Breast epithelium (tissue), 4 donors: Measurements from ENCODE around the gene PRKCE. TPM values are rescaled to one million over a fixed set of nuclear protein-coding genes. Genes with fewer than 3 reads are reported as not detected.

ENCODE experiments used
- DNase-seq, 2 donors: peaks; one replicate each; pipeline ENCODE4 v3.0.0-alpha.2; 2019; ENCODE audit warnings: low spot score in 2 of 2
- H3K27ac ChIP-seq, 2 donors: fragments of 200-600 bp; sonication (generic) in 1 of 2; one replicate each; pipeline ENCODE4 v1.5.1; 2016 to 2019; ENCODE audit warnings: mild to moderate bottlenecking in 1 of 2
- H3K27me3 ChIP-seq, 2 donors: fragments of 200-600 bp; sonication (generic) in 1 of 2; one replicate each; pipeline versions ENCODE4 v1.5.1 to v1.6.0; 2017 to 2019; ENCODE audit warnings: control low read depth in 1 of 2, mild to moderate bottlenecking in 1 of 2
- H3K36me3 ChIP-seq: fragments of 200-600 bp; one replicate; pipeline ENCODE4 v1.5.1; 2019
- H3K4me1 ChIP-seq, 2 donors: fragments of 200-600 bp; sonication (generic); one replicate each; pipeline ENCODE4 v1.5.1; 2016 to 2019; ENCODE audit warnings: control low read depth in 1 of 2
- H3K4me3 ChIP-seq, 3 donors: fragments of 200-600 bp; sonication (generic); 1 replicate in 2 of 3; 2 replicates in 1 of 3; pipeline ENCODE4 v1.5.1; 2016 to 2019; ENCODE audit warnings: mild to moderate bottlenecking in 3 of 3, moderate library complexity in 2 of 3
- H3K9me3 ChIP-seq, 2 donors: fragments of 200-600 bp; sonication (generic) in 1 of 2; one replicate each; pipeline ENCODE4 v1.5.1; 2016 to 2019; ENCODE audit warnings: control low read depth in 1 of 2
- POLR2A ChIP-seq: fragments of 450-650 bp; IDR thresholded peaks from one replicate; pipeline ENCODE4 v1.6.1; 2016; ENCODE audit warnings: antibody characterized with exemption, mild to moderate bottlenecking, moderate library complexity
- POLR2AphosphoS5 ChIP-seq, 3 donors: sonication (generic); formaldehyde crosslinking; IDR thresholded peaks; one replicate each; pipeline ENCODE4 v1.6.1; 2017; ENCODE audit warnings: antibody characterized with exemption in 3 of 3
- intact Hi-C: fragments of 100-400 bp; cut with DNase I; formaldehyde crosslinking; loops from one replicate; pipeline ENCODE4 v1.15.1; 2023; ENCODE audit warnings: low total_unique reads
- total RNA-seq, 3 donors: library from RNA; depleted of rRNA; stranded (reverse); fragments of >200 nt; gene quantifications; one replicate each; pipeline ENCODE4 v1.1.0, GENCODE V29; 2016
- TF ChIP-seq, protein P1 (sequence below), 3 donors: fragments of 450-650 bp; IDR thresholded peaks; one replicate each; pipeline ENCODE4 v1.5.1; 2016 to 2017; ENCODE audit warnings: antibody characterized with exemption in 3 of 3, mild to moderate bottlenecking in 3 of 3, moderate library complexity in 3 of 3

The PRKCE gene
- total RNA-seq, 3 donors from 2014 or later: 20.6 to 34.0 (median 23.6) TPM

DNA sequence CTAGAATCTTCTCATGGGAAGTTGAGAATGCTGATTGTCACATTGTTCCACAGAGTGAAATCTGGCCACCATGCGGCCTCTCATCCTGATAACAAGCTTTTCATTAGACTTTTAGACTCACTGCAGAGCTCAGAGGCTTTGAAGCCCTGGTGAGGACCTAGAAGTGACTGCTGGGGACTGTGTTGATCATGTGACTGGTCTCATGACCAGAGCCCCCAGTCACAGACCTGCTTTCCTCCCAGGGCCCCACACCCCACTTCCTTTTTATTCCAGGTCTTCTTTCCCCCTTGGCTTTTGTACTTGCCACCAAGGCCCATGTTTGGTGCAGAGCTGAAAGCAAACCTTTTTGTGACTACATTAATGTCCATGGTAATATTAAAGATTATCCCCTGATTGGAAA, 45.2 kb downstream of the PRKCE start:
- no peaks in the 10 kb centered on the region for H3K36me3 ChIP-seq
- no peaks in the 10 kb centered on the region for H3K9me3 ChIP-seq
- DNase-seq: no peak
- no peaks in the 10 kb centered on the region for H3K4me1 ChIP-seq
- H3K27me3 ChIP-seq: no peaks in the 10 kb centered on the region
- no peak overlapping the region for H3K4me3 ChIP-seq
- no peak overlapping the region for H3K27ac ChIP-seq
- TF ChIP-seq, protein P1, sequence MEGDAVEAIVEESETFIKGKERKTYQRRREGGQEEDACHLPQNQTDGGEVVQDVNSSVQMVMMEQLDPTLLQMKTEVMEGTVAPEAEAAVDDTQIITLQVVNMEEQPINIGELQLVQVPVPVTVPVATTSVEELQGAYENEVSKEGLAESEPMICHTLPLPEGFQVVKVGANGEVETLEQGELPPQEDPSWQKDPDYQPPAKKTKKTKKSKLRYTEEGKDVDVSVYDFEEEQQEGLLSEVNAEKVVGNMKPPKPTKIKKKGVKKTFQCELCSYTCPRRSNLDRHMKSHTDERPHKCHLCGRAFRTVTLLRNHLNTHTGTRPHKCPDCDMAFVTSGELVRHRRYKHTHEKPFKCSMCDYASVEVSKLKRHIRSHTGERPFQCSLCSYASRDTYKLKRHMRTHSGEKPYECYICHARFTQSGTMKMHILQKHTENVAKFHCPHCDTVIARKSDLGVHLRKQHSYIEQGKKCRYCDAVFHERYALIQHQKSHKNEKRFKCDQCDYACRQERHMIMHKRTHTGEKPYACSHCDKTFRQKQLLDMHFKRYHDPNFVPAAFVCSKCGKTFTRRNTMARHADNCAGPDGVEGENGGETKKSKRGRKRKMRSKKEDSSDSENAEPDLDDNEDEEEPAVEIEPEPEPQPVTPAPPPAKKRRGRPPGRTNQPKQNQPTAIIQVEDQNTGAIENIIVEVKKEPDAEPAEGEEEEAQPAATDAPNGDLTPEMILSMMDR (IDR thresholded peaks at IDR 0.05): no peak
- TF ChIP-seq POLR2AphosphoS5 (IDR thresholded peaks at IDR 0.05) (no peak), POLR2A (no peak)
- intact Hi-C loops: no loop called here

DNA sequence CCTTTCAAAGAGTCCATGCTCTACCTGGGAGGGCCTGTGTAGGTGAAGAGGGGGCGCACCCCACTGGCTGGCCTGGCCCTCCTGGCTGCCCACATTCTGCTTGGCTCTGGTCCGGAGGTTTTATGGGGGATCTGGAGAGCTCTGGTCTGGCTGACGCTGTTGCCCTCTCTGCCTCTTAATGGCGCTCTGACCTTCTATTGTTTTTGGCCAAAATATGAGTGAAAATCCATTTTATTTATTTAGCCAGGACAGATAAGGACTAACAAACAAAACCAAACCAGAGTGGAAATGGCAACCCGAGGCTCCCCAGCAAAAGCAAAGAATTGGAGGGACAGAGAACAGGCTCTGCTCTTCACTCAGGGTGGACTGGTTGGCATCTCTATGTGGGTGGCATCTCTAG, 45.7 kb downstream of the PRKCE start:
- intact Hi-C loops: no loop called here

DNA sequence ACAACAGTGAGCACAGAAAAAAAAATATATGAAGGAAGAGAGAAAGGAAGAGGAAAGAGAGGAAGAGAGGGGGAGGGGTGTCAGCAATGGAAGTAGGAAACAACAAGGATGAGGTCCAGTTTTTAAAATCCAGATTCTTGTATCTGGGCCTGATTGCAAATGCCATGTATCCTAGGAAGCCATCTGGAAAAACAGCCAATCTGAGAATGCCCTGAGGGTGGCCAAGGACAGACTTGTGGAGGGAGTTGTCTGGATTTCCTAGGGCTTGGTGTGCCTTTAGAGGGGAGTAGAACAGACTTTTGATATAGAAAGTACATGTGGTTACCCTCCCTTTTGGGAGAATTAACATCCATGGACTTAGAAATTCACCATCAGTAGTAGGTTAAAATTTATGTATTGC, 47.1 kb downstream of the PRKCE start:
- no peaks in the 10 kb centered on the region for H3K36me3 ChIP-seq
- H3K9me3 ChIP-seq: no peaks in the 10 kb centered on the region
- no peak for TF ChIP-seq POLR2A
- TF ChIP-seq POLR2AphosphoS5 (IDR thresholded peaks at IDR 0.05): no peak
- TF ChIP-seq, protein P1 (IDR thresholded peaks at IDR 0.05): no peak
- H3K4me3 ChIP-seq: no peak overlapping the region
- intact Hi-C loops: no loop called here
- no peak overlapping the region for H3K27ac ChIP-seq
- no peak for DNase-seq
- H3K4me1 ChIP-seq: no peaks in the 10 kb centered on the region
- no peaks in the 10 kb centered on the region for H3K27me3 ChIP-seq

More for the DNA sequence above, 45.7 kb downstream of the PRKCE start:
- no peak for DNase-seq
- no peaks in the 10 kb centered on the region for H3K27me3 ChIP-seq
- TF ChIP-seq POLR2AphosphoS5 (IDR thresholded peaks at IDR 0.05): no peak
- TF ChIP-seq, protein P1 (IDR thresholded peaks at IDR 0.05): no peak
- H3K9me3 ChIP-seq: no peaks in the 10 kb centered on the region
- no peak overlapping the region for H3K4me3 ChIP-seq
- no peaks in the 10 kb centered on the region for H3K36me3 ChIP-seq
- no peaks in the 10 kb centered on the region for H3K4me1 ChIP-seq
- H3K27ac ChIP-seq: no peak overlapping the region

DNA sequence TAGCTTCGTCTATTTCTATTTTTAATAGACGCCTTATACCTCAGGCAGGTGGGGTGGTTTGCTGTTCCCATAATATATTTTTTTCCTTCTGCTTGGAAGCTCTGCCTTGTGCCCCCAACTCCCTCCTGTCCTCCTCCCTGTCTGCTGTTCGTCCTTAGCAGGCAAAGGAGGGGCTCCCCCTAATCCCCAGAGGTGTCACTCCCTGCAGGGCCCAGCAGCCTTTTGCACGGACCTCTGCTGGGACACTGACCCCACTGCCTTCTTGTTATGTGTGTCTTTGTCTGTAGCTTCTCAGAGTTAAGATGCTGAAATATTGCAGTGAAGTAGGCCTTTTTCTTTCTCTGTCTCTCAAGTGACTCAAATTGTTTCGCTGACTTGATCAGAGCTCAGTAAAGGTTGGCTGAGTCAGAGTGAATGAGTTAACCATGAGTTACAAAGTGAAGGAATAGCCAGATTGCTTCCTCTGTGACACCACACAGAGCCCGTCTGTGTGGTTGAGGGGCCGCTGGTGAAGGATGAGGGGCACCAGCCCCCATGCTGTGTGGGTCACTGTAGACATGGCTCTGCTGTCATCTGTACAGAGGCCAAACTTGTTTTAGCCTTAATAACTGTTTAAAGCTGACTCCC, 47.7 kb downstream of the PRKCE start:
- Histone ChIP-seq H3K4me3 (no peak overlapping the region), H3K27me3 (no peaks in the 10 kb centered on the region), H3K9me3 (no peaks in the 10 kb centered on the region), H3K36me3 (no peaks in the 10 kb centered on the region), H3K4me1 (no peaks in the 10 kb centered on the region), H3K27ac (no peak overlapping the region)
- no peak for DNase-seq
- intact Hi-C loops: no loop called here
- TF ChIP-seq POLR2AphosphoS5 (IDR thresholded peaks at IDR 0.05) (no peak), POLR2A (no peak)
- TF ChIP-seq, protein P1 (IDR thresholded peaks at IDR 0.05): no peak

DNA sequence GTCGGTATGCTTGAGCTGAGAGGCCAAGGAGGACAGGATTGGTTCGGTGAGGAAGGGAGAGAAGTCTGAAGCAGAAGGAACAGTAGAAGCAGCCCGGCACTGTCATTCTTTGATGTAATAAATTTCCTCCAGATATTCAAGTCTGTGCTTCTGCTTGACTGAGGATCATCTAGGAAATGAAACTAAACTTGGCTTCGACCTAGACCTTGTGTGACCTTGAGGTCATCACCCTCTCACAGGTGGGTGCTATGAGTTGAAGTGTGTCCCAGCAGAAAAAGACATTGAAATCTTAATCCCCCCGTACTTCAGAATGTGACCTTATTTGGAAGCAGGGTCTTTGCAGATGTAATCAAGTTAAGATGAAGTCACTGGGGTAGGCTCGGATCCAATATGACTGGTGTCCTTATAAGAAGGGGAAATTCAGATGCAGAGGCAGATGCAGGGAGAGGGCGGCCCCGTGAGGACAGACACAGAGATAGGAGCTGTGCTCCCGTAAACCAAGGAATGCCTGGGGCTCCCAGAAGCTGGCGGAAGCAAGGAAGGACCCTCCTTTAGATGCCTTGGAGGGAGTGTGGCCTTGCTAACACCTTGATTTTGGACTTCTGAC, 49.0 kb downstream of the PRKCE start:
- TF ChIP-seq POLR2AphosphoS5 (IDR thresholded peaks at IDR 0.05): no peak
- no peak for TF ChIP-seq POLR2A
- TF ChIP-seq, protein P1 (IDR thresholded peaks at IDR 0.05): no peak
- no peaks in the 10 kb centered on the region for H3K27me3 ChIP-seq
- H3K27ac ChIP-seq: no peak overlapping the region
- H3K4me1 ChIP-seq: peaks cover 0 to 10% of the 10 kb centered on the region in 2 donors
- no peaks in the 10 kb centered on the region for H3K9me3 ChIP-seq
- no peak overlapping the region for H3K4me3 ChIP-seq
- H3K36me3 ChIP-seq: no peaks in the 10 kb centered on the region
- intact Hi-C loops: no loop called here
- no peak for DNase-seq
